Adrenal gland (tissue), 12 donors: ENCODE results near the gene SEMG1. TPM values are rescaled to one million over a fixed set of nuclear protein-coding genes. Genes with fewer than 3 reads are reported as not detected.

ENCODE experiments used
- DNase-seq, 7 donors: peaks; one replicate each; pipeline ENCODE4 v3.0.0-alpha.2; 2019 to 2020
- H3K27ac ChIP-seq, 5 donors: fragments of 200-600 bp; sonication (generic) in 4 of 5; 1 replicate in 3 of 5; 2 replicates in 2 of 5; pipeline versions ENCODE4 v1.5.1 to v1.8.0; 2016 to 2020; ENCODE audit warnings: mild to moderate bottlenecking in 1 of 5
- H3K27me3 ChIP-seq: fragments of 200-600 bp; 2 replicates; pipeline ENCODE4 v1.8.0; 2021
- H3K36me3 ChIP-seq, 2 donors: fragments of 200-600 bp; replicated peaks in 1 of 2; 1 replicate in 1 of 2; 2 replicates in 1 of 2; pipeline versions ENCODE4 v1.5.1 to v1.8.0; 2018 to 2022
- H3K4me1 ChIP-seq, 2 donors: fragments of 200-600 bp; replicated peaks in 1 of 2; 1 replicate in 1 of 2; 2 replicates in 1 of 2; pipeline versions ENCODE4 v1.5.1 to v1.8.0; 2018 to 2021
- H3K4me3 ChIP-seq, 4 donors: fragments of 200-600 bp; sonication (generic) in 3 of 4; one replicate each; pipeline ENCODE4 v1.5.1; 2016 to 2018
- H3K9me3 ChIP-seq, 3 donors: fragments of 200-600 bp; sonication (generic) in 1 of 3; replicated peaks in 1 of 3; 1 replicate in 2 of 3; 2 replicates in 1 of 3; pipeline versions ENCODE4 v1.5.1 to v1.8.0; 2016 to 2021
- CTCF ChIP-seq, 6 experiments: fragments of 450-650 bp in 4 of 6; fragments of 200-600 bp in 2 of 6; sonication (generic) in 1 of 6; IDR thresholded peaks; 1 replicate in 5 of 6; 2 replicates in 1 of 6; pipeline versions ENCODE4 v1.5.1 to v1.8.0; 2016 to 2021; ENCODE audit warnings: antibody characterized with exemption in 6 of 6, mild to moderate bottlenecking in 2 of 6, moderate library complexity in 1 of 6
- POLR2A ChIP-seq, 2 donors: fragments of 450-650 bp; IDR thresholded peaks; one replicate each; pipeline ENCODE4 v1.6.1; 2017; ENCODE audit warnings: antibody characterized with exemption in 2 of 2, mild to moderate bottlenecking in 2 of 2, moderate library complexity in 1 of 2
- WGBS, 4 donors: extraction: QIAGEN DNeasy Blood & Tissue Kit in 2 of 4; methylation state at CpG; one replicate each; pipeline versions ENCODE4 v1.1.5 to v1.1.7; 2013 to 2017; 5-methylcytosine and 5-hydroxymethylcytosine counted together
- intact Hi-C, 2 donors: fragments of 100-400 bp; cut with DNase I; formaldehyde crosslinking; loops; one replicate each; pipeline versions ENCODE4 v1.14.1 to v1.15.0; 2022 to 2023
- polyA plus RNA-seq, 3 donors: library from polyadenylated mRNA; stranded (reverse); fragments of 200-250 nt in 2 of 3; fragments of 350-450 nt in 1 of 3; fragmentation: Illumina TruSeq in 1 of 3; extraction: RNeasy Lipid Tissue Mini Kit (QIAGEN cat#74804) in 1 of 3; gene quantifications; one replicate each; pipeline ENCODE4 v1.2.3, GENCODE V29; 2013 to 2014
- total RNA-seq, 9 donors: library from RNA; depleted of rRNA in 4 of 9; stranded (reverse); fragments of >200 nt in 4 of 9; fragments of 120-200 nt in 1 of 9; fragmentation: NEBNext Ultra II Directional in 1 of 9; extraction: Animal tissue kit (Norgen Biotek cat#: 25700) in 1 of 9; gene quantifications; one replicate each; pipeline versions ENCODE4 v1.1.0 to v1.2.4, GENCODE V29; 2013 to 2023
- donor health status: healthy with polysubstance abuse.
- donor health status: Bipolar disorder and iron deficiency.
- donor health status: DM: yes; HTN: yes; CAD: no.
- donor health status: DM: no; HTN: no; CAD: no.
- donor health status: DM: no; HTN: no; CAD: no.
- donor health status: DM: yes; HTN: yes; CAD: no.

The SEMG1 gene
- total and polyA plus RNA-seq, 12 donors: 0.15 TPM; not detected in 11

DNA sequence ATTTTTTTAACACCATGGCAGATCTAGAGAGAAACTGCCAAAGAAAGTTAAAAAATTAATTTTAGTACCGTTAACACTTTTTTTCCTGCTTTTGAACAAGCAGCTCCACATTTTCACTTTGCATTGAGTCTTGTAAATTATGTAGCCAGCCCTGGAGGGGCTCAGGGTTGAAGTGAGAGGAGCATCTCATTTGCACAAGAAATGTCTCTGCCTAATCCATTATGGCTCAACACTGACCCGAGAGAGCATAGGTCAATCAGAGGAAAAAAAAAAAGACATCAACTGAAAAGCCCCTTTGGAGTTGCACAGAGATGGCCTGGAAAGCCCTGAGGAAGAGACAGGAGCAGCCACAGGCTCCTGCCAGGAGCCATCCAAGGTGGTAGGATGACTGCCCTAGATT is 51.8 kb downstream of the SEMG1 start:
- Histone ChIP-seq H3K4me3 (no peak overlapping the region), H3K27ac (no peak overlapping the region), H3K9me3 (no peaks in the 10 kb centered on the region), H3K4me1 (no peaks in the 10 kb centered on the region), H3K36me3 (no peaks in the 10 kb centered on the region), H3K27me3 (peaks cover 20% of the 10 kb centered on the region)
- no peak for DNase-seq
- TF ChIP-seq CTCF (IDR thresholded peaks at IDR 0.05) (no peak), POLR2A (IDR thresholded peaks at IDR 0.05) (no peak)
- WGBS, 4 donors: 30 to 38% (median 36%) methylated on average over 2 of the region's 2 CpGs
- intact Hi-C loops: no loop called here

Other genes starting within 250 kb of the SEMG1 start
- 100 to 1,000 TPM in 1 of 9 donors, 10 to 100 TPM in 8; 20.7 to 178 (median 52.1) TPM for gene TOMM34, start 246.6 kb upstream of the SEMG1 start, total RNA-seq
- 100 to 1,000 TPM in 1 of 3 donors, 10 to 100 TPM in 2; 17.8 to 120 (median 30.7) TPM for gene TOMM34, start 246.6 kb upstream of the SEMG1 start, polyA plus RNA-seq
- 10 to 100 TPM; 15.0 to 39.3 (median 33.9) TPM for gene STK4, start 240.5 kb upstream of the SEMG1 start, total RNA-seq
- 10 to 100 TPM in 2 of 3 donors, 1 to 10 TPM in 1; 7.1 to 24.6 (median 11.1) TPM for gene STK4, start 240.5 kb upstream of the SEMG1 start, polyA plus RNA-seq
- 1 to 10 TPM in 4 of 9 donors, under 1 TPM in 5; 0.21 to 3.7 (median 0.87) TPM for gene KCNS1, start 105.9 kb upstream of the SEMG1 start, total RNA-seq
- gene KCNS1, start 105.9 kb upstream of the SEMG1 start, polyA plus RNA-seq: under 1 TPM; 0.24 to 0.30 (median 0.29) TPM
- not detected for gene WFDC5, start 91.9 kb upstream of the SEMG1 start, total RNA-seq
- gene WFDC5, start 91.9 kb upstream of the SEMG1 start, polyA plus RNA-seq: not detected
- not detected for gene WFDC12, start 82.6 kb upstream of the SEMG1 start, total RNA-seq
- gene WFDC12, start 82.6 kb upstream of the SEMG1 start, polyA plus RNA-seq: not detected
- not detected for gene PI3, start 32.1 kb upstream of the SEMG1 start, total RNA-seq
- 1 to 10 TPM in 1 of 3 donors, not detected in 2; 1.0 TPM for gene PI3, start 32.1 kb upstream of the SEMG1 start, polyA plus RNA-seq
- not detected for gene SEMG2, start 14.3 kb downstream of the SEMG1 start, total RNA-seq
- gene SEMG2, start 14.3 kb downstream of the SEMG1 start, polyA plus RNA-seq: not detected
- 10 to 100 TPM in 1 of 9 donors, 1 to 10 TPM in 5, not detected in 3; 1.8 to 33.7 (median 5.6) TPM for gene SLPI, start 47.5 kb downstream of the SEMG1 start, total RNA-seq
- 10 to 100 TPM in 1 of 3 donors, 1 to 10 TPM in 2; 2.3 to 25.7 (median 9.2) TPM for gene SLPI, start 47.5 kb downstream of the SEMG1 start, polyA plus RNA-seq
- gene RBPJL, start 99.8 kb downstream of the SEMG1 start, total RNA-seq: under 1 TPM in 1 of 9 donors, not detected in 8; 0.06 TPM
- gene RBPJL, start 99.8 kb downstream of the SEMG1 start, polyA plus RNA-seq: under 1 TPM in 1 of 3 donors, not detected in 2; 0.03 TPM
- under 1 TPM in 2 of 9 donors, not detected in 7; 0.06 to 0.15 TPM for gene MATN4, start 101.3 kb downstream of the SEMG1 start, total RNA-seq
- under 1 TPM in 2 of 3 donors, not detected in 1; 0.16 to 0.37 TPM for gene MATN4, start 101.3 kb downstream of the SEMG1 start, polyA plus RNA-seq
- gene SDC4, start 141.4 kb downstream of the SEMG1 start, total RNA-seq: 100 to 1,000 TPM in 2 of 9 donors, 10 to 100 TPM in 7; 51.4 to 128 (median 76.9) TPM
- gene SDC4, start 141.4 kb downstream of the SEMG1 start, polyA plus RNA-seq: 10 to 100 TPM; 48.7 to 64.9 (median 55.3) TPM
- 10 to 100 TPM; 19.7 to 83.2 (median 35.7) TPM for gene SYS1, start 156.1 kb downstream of the SEMG1 start, total RNA-seq
- 10 to 100 TPM; 16.0 to 25.7 (median 17.7) TPM for gene SYS1, start 156.1 kb downstream of the SEMG1 start, polyA plus RNA-seq
- under 1 TPM in 3 of 9 donors, not detected in 6; 0.24 to 0.78 (median 0.65) TPM for gene TP53TG5, start 171.3 kb downstream of the SEMG1 start, total RNA-seq
- under 1 TPM in 1 of 3 donors, not detected in 2; 0.33 TPM for gene TP53TG5, start 171.3 kb downstream of the SEMG1 start, polyA plus RNA-seq
- 10 to 100 TPM in 8 of 9 donors, 1 to 10 TPM in 1; 2.1 to 71.1 (median 29.5) TPM for gene DBNDD2, start 201.3 kb downstream of the SEMG1 start, total RNA-seq
- gene DBNDD2, start 201.3 kb downstream of the SEMG1 start, polyA plus RNA-seq: 10 to 100 TPM; 21.6 to 52.1 (median 34.8) TPM
- gene PIGT, start 209.1 kb downstream of the SEMG1 start, total RNA-seq: 100 to 1,000 TPM in 6 of 9 donors, 10 to 100 TPM in 3; 76.0 to 202 (median 117) TPM
- gene PIGT, start 209.1 kb downstream of the SEMG1 start, polyA plus RNA-seq: 100 to 1,000 TPM in 1 of 3 donors, 10 to 100 TPM in 2; 45.2 to 121 (median 99.7) TPM